Measurements from ENCODE around the gene RNF31.
A peak's percentile ranks its signal among the peaks of the same experiment; 100 is the strongest.

RNF31 gene

DNA sequence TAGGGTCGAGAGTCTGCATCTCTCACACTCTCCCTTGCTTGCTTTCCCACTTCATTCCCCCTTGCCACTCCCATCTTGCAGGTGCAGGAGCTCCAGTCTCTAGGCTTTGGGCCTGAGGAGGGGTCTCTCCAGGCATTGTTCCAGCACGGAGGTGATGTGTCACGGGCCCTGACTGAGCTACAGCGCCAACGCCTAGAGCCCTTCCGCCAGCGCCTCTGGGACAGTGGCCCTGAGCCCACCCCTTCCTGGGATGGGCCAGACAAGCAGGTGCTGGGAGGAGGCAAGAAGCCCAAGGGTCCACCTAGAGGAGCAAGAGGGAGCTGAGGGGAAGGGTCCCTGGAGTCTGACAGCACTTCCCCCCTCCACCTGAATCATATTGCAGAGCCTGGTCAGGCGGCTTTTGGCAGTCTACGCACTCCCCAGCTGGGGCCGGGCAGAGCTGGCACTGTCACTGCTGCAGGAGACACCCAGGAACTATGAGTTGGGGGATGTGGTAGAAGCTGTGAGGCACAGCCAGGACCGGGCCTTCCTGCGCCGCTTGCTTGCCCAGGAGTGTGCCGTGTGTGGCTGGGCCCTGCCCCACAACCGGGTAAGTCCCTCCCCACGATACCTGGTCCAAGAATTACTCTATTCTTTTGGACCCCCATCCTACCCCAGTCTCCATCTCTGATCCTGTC, 4.2 kb downstream of the RNF31 start:
- FAIRE-seq (no peak), DNase-seq (ENCODE audit: extremely low spot score, insufficient read length, low read depth) (no peak)

DNA sequence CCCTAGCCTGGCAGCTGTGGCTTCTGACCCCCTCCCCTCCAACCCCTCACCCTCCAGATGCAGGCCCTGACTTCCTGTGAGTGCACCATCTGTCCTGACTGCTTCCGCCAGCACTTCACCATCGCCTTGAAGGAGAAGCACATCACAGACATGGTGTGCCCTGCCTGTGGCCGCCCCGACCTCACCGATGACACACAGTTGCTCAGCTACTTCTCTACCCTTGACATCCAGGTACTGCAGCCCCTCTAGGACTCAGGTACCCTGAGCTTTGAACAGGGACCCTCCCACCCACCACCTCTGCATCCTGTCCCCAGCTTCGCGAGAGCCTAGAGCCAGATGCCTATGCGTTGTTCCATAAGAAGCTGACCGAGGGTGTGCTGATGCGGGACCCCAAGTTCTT, 7.8 kb downstream of the RNF31 start:
- no peak for FAIRE-seq
- DNase-seq (ENCODE audit: extremely low spot score, insufficient read length, low read depth) = no peak

DNA sequence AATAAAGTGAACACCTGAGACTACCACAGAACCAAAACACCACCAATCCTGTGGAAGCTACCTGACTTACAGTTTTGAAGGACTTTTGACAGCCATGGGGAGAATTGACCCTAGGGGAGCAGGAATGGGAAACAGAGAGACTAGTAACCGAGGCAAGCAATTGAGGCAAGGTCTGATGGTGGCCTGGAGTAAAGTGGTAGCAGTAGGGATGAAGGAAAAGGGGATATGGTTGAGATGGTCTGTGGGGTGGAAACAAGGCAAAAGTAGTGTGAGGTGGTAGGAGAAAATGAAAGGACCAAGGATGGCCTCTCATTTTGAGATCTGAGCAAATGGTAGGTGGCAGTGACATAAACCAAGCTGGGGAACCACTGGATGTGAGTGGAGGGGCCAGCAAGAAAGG, 9.5 kb downstream of the RNF31 start:
- no peak for DNase-seq (ENCODE audit: extremely low spot score, insufficient read length, low read depth)
- FAIRE-seq = no peak

- FAIRE-seq (no peak), DNase-seq (ENCODE audit: extremely low spot score, insufficient read length, low read depth) (no peak)
Observed at GRCh38 chr14:24157331-24157730, 10.0 kb downstream of the RNF31 start.

- FAIRE-seq (no peak), DNase-seq (ENCODE audit: extremely low spot score, insufficient read length, low read depth) (no peak)
Observed at GRCh38 chr14:24159777-24160498, 12.6 kb downstream of the RNF31 start.

DNA sequence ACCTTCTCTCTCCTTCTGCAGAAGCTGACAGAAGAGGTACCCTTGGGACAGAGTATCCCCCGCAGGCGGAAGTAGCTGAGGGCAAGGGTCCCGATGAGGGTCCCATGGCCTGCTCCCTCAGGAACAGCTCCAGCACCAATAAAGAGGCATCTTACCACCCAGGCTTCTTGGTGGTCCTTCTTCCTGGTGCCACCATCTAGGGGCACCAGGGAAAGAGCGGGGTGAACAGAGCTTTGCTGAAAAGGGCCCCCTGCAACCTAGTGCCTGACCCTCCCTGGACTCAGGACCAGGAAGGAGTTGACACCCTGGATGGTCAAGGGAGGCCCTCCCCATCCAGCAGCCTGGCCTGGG, 13.2 kb downstream of the RNF31 start:
- DNase-seq (ENCODE audit: extremely low spot score, insufficient read length, low read depth) = no peak
- FAIRE-seq = no peak

DNA sequence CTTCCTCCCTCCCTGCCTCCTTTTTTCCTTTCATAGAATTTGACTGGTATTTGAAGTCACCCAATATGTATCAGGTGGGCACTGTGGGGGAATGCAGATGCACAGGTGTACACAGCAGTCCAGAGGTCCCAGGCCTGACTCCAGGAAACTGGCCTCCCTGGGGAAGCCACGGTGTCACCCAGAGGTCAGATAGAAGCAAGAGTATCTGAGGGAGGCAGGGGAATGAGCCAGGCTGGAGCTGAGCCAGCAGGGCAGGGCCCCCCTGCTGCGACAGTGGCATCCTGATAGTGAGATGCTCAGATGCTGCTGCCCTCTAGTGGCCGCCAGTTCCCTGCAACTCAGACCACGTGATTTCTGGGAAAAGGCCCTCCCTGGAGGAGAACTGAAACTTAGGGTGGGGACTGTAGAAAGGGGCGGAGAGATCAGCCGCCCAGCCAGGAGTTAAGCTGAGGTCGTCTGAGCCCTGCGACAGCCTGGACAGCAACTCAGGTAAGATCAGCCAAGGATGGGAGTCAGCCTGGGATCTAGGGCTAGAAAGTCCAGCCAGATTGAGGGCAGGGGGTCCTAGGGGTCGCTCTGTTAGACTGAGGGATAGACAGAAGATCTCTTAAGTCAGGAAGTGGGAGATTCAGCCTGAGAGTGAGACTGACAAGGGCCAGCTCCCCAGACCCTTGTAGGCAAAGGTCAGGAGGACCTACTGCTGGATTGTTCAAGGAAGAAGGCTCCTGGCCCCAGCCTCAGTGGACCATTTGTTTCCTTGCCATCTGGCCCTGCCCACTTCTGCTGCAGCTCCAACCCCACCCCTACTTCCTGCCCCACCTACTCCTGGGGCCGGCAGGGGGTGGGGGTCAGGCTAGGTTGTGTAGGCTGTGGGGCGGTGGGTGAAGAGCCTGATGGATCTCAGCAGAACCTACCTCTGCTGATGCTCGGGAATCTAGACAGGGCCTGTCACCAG, 13.8 kb downstream of the RNF31 start, which contains the start of gene IRF9:
Gene IRF9 (plus strand): TSS at position 416 of the 955 bp plus-strand sequence. CDS start 880 bp downstream, outside the sequence.
- FAIRE-seq = peak; percentile 97
- DNase-seq (ENCODE audit: extremely low spot score, insufficient read length, low read depth) = peak; percentile 88

- DNase-seq (ENCODE audit: extremely low spot score, insufficient read length, low read depth) = no peak
- FAIRE-seq = no peak
Observed at GRCh38 chr14:24162093-24162492, 14.8 kb downstream of the RNF31 start.

GRCh38 chr14:24164518-24164991, 17.3 kb downstream of the RNF31 start:
- DNase-seq (ENCODE audit: extremely low spot score, insufficient read length, low read depth) = no peak
- no peak for FAIRE-seq

GRCh38 chr14:24165785-24166184, 18.5 kb downstream of the RNF31 start:
- FAIRE-seq (no peak), DNase-seq (ENCODE audit: extremely low spot score, insufficient read length, low read depth) (no peak)

DNA sequence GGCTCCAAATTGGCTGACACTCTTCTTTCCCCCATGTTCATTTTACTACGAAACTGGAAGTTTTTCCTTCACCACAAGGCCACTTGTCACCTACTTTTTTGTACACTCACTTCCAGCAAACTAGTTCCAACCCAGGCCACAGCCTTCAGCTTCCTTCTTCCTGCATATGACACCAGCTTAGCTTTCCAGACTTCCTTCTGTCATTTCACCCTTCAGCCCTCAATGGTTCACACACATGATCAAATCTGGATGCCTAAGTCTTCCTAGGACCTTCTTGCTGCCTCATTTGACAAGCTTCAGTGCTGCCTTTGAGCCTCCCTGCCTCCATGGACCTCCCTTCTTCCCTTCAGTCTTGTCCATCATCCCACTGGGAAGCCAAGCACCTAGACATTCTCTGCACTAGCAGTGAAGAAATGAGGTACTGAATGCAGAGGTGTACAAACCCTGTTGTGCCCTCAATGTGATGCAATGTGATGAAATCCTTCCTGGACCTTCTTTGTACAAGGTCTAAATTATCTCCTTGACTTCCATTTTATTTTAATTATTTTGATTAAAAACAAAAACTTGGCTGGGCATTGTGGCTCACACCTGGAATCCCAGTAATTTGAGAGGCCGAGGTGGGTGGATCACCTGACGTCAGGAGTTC, 20.3 kb downstream of the RNF31 start:
- DNase-seq (ENCODE audit: extremely low spot score, insufficient read length, low read depth) (no peak), FAIRE-seq (no peak)

DNA sequence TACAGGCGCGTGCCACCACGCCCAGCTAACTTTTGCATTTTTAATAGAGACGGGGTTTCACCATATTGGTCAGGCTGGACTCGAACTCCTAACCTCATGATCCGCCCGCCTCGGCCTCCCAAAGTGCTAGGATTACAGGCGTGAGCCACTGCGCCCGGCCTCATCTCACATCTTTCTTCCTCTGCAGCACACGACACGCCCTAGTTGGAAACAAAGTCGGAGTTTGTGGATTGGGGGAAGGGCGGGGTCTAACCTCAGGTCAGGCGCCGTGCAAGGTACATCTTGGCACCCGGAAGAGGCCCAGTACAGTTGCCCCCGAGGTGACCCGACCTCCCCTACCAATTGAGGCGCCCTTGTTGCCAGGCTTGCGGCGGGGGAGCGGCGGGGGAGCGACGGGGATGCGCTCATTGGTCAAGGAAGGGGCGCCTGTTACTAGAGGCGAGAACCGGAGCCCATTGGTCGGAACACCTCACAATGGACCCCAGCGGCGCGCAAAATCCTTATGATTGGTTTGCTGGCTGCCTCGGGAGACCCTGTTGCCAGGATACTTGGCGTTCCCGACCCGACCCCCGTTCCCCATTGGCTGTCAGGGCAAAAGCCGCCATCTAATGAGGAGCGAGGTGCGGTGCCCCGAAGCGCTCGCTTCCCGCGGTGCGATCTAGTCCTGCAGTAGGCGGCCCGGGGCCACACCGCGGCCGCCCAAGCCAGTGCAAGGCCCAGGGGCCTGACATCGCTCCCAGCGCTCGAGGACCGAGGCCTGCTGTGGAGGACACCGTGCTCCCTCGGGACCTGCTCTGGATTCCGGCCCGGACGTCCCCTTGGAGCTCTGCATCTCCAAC, 24.3 kb downstream of the RNF31 start, which contains the start of gene REC8:
Gene REC8 (plus strand): TSS at position 659 of the 839 bp plus-strand sequence. CDS start 473 bp downstream, outside the sequence.
- FAIRE-seq = peak; percentile 94

DNA sequence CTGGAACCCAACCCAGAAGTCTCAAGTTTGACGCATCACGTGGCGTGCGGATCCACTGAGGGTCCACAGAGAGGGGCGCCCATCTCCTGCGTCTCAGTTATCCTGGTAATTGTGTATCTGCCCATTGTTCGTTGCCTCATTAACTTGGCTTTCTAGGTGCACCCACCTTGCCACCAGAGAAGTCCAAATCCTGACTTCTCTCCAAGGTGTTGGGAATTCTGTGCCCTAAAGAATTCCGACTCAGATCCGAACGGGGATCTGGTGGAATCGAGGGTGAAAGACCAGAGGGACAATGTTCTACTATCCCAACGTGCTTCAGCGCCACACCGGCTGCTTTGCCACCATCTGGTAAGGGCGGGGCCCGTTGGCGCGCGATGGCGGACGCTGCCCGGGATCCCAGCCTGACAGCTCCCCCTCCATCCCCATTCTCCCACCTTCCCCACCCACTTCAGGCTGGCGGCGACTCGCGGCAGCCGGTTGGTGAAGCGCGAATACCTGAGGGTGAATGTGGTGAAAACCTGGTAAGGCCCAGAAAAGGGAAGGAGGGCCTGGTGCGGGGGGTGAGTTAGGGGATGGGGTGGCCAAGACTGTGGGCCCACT, 25.1 kb downstream of the RNF31 start:
- DNase-seq (ENCODE audit: extremely low spot score, insufficient read length, low read depth) (no peak), FAIRE-seq (no peak)

More for the DNA sequence above, 24.3 kb downstream of the RNF31 start, which contains the start of gene REC8:
- peak; percentile 91 for DNase-seq (ENCODE audit: extremely low spot score, insufficient read length, low read depth)

- FAIRE-seq (no peak), DNase-seq (ENCODE audit: extremely low spot score, insufficient read length, low read depth) (no peak)
Observed at GRCh38 chr14:24172871-24173281, 25.6 kb downstream of the RNF31 start.

GRCh38 chr14:24176599-24176998, 29.3 kb downstream of the RNF31 start:
- FAIRE-seq = no peak
- no peak for DNase-seq (ENCODE audit: extremely low spot score, insufficient read length, low read depth)

DNA sequence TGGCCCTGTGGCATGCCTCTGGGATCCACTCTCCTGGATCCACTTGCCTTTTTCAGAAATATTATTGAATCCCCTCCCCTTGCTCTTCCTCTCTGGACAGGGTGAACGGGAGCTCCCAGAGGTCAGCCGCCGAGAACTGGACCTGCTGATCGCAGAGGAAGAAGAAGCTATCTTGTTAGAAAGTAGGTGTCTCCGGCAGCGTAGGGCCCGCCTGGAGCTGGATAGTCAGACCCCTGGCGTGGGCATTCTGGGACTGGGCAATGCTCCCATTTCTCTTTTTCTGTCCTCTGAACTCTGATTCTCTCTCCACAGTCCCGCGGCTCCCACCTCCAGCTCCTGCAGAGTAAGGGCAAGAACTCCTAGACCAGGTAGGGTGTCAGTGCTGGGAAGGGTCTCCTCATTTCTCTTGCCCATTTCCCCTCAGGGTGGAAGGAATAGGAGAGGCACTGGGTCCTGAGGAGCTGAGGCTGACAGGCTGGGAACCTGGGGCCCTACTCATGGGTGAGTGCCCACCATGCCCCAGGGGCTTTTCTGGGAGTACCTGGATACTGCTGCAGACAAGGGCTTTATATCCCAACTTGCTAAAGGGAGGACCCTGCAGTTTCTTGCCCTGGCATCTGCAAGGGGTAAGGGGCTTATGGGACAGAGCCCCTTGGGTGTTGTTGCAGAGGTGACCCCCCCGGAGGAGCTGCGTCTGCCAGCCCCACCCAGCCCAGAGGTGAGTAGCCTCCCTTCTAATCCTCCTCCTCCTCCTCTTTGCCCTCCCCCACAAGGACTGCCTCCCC, 29.9 kb downstream of the RNF31 start:
- FAIRE-seq (no peak), DNase-seq (ENCODE audit: extremely low spot score, insufficient read length, low read depth) (no peak)

DNA sequence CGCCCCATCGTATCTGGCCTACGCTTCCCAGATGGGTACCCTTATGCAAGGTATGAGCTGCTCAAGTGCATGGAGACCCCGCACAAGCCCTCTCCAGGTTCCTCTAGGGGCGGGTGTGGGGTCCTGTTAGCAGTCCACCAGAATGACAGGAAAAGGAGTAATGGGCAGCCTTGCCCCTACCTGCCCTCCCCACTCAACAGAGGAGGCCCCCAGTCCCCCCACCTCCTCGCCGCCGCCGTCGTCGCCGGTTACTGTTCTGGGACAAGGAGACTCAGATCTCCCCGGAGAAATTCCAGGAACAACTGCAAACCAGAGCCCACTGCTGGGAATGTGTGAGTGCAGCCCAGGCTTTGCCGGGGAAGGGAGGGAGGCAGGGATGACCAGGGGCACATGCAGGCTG, 30.6 kb downstream of the RNF31 start:
- FAIRE-seq = no peak
- DNase-seq (ENCODE audit: extremely low spot score, insufficient read length, low read depth) = no peak

Measured in GM18507 (cell line).